Measurements from ENCODE around the gene AHRR. TPM values are rescaled to one million over a fixed set of nuclear protein-coding genes. Genes with fewer than 3 reads are reported as not detected.
A peak's percentile ranks its signal among the peaks of the same experiment; 100 is the strongest.
"Not testable (repeated sequence)": the region's sequence is repeated elsewhere in the genome, so short reads cannot be mapped to it uniquely, and the experiment has no call there.

AHRR gene
- total and polyA plus RNA-seq, 3 donors from 2014 or later: 36.9 to 68.5 (median 43.4) TPM

DNA sequence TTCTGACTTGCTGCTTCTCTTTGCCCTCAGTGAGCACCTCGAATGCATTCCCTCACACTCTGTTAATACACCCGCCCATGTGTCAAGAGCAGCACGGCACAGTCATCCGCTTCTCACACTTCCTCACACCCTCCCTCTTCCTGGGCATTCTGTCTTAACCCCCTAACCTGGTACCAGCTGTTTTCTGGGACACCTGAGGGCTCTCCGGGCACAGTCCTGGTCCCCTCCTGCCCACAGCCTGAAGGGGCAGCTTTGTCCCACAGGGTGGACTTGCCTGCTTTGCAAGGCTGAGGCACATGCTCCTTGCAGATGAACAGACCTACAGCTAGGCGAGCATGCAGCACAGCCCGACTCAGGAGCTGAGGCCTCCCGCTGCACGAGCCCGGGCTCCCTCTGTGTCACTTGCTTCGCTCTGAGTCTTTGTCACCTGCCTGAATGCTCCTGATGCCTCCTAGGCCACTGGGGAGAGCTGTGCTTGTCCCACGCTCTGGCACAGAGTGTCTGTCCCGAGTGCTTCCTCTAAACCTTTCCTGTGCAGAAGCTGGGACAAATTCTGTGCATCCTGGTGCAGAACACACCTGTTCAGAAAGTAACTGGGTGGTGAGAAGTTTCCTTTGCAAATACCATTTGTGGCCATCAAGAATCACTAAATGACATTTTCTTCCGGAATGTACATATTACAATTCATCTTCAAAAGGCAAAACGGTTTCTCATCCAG is 47.8 kb downstream of the AHRR start:
- WGBS, 2 donors: 77 to 86% methylated on average over 15 of the region's 15 CpGs

DNA sequence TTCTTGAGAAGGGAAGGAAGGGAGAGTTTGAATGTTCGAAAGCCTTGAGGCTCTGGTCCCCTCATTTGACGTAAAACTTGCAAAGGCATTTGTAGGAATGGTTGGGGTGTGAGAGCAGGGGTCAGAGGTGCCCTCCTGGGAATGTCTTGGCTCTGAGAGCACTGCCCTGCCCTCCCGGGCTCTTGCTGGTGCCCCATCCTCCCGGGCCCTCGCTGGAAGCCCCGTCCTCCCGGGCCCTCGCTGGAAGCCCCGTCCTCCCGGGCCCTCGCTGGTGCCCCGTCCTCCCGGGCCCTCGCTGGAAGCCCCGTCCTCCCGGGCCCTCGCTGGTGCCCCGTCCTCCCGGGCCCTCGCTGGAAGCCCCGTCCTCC is 48.3 kb downstream of the AHRR start:
- intact Hi-C loops (cut with DNase I; ENCODE audit: low total_unique reads); H3K27me3 ChIP-seq; H3K4me1 ChIP-seq; H3K36me3 ChIP-seq (ENCODE audit: low read depth, missing control alignments); H3K9me3 ChIP-seq; H3K27ac ChIP-seq; H3K4me3 ChIP-seq: not testable (repeated sequence)
- peak; percentile 3 for DNase-seq
- WGBS, 2 donors: 85 to 87% methylated on average over 7 to 21 of the region's 21 CpGs

More for the DNA sequence above, 47.8 kb downstream of the AHRR start:
- DNase-seq: peak; percentile 10
- no peaks in the 10 kb centered on the region for H3K9me3 ChIP-seq
- H3K27ac ChIP-seq: no peak overlapping the region
- H3K4me1 ChIP-seq: peaks cover 4% of the 10 kb centered on the region
- TF ChIP-seq, protein P1, sequence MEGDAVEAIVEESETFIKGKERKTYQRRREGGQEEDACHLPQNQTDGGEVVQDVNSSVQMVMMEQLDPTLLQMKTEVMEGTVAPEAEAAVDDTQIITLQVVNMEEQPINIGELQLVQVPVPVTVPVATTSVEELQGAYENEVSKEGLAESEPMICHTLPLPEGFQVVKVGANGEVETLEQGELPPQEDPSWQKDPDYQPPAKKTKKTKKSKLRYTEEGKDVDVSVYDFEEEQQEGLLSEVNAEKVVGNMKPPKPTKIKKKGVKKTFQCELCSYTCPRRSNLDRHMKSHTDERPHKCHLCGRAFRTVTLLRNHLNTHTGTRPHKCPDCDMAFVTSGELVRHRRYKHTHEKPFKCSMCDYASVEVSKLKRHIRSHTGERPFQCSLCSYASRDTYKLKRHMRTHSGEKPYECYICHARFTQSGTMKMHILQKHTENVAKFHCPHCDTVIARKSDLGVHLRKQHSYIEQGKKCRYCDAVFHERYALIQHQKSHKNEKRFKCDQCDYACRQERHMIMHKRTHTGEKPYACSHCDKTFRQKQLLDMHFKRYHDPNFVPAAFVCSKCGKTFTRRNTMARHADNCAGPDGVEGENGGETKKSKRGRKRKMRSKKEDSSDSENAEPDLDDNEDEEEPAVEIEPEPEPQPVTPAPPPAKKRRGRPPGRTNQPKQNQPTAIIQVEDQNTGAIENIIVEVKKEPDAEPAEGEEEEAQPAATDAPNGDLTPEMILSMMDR (IDR thresholded peaks at IDR 0.05): no peak
- TF ChIP-seq POLR2A (IDR thresholded peaks at IDR 0.05): no peak
- no peaks in the 10 kb centered on the region for H3K36me3 ChIP-seq (ENCODE audit: low read depth, missing control alignments)
- intact Hi-C loops (cut with DNase I; ENCODE audit: low total_unique reads): no loop called here
- H3K27me3 ChIP-seq: no peaks in the 10 kb centered on the region
- H3K4me3 ChIP-seq: no peak overlapping the region

DNA sequence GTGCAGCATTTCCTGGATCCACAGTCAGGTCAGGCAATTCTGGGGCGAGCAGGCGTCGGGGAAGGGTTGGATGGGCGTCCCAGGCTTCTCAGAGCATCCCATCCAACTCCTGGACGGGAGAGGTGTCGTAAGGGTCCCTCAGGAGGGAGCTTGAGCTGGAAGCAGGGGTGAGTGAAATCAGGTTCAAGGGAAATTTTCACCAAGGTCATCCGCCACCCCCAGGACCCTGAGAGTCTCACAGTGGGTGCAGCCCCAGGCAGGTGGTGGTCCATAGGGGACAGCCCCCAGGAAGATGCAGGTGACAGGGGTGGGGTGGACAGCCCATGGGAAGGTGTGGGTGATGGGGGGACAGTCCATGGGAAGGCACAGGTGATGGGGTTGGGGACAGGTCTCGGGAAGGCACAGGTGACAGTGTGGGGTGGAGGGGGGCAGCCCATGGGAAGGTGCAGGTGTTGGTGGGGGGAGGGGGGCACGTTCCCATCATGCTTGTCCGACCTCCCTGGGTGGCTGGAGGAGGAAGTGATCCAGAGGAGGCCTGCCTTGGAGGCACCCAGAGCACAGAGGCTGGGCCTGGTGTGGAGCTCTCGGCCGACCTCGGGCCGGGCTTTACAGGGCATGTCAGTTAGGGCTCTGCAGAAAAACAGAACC is 48.9 kb downstream of the AHRR start:
- intact Hi-C loops (cut with DNase I; ENCODE audit: low total_unique reads): no loop called here
- WGBS, 2 donors: 89 to 92% methylated on average over 4 to 14 of the region's 14 CpGs

DNA sequence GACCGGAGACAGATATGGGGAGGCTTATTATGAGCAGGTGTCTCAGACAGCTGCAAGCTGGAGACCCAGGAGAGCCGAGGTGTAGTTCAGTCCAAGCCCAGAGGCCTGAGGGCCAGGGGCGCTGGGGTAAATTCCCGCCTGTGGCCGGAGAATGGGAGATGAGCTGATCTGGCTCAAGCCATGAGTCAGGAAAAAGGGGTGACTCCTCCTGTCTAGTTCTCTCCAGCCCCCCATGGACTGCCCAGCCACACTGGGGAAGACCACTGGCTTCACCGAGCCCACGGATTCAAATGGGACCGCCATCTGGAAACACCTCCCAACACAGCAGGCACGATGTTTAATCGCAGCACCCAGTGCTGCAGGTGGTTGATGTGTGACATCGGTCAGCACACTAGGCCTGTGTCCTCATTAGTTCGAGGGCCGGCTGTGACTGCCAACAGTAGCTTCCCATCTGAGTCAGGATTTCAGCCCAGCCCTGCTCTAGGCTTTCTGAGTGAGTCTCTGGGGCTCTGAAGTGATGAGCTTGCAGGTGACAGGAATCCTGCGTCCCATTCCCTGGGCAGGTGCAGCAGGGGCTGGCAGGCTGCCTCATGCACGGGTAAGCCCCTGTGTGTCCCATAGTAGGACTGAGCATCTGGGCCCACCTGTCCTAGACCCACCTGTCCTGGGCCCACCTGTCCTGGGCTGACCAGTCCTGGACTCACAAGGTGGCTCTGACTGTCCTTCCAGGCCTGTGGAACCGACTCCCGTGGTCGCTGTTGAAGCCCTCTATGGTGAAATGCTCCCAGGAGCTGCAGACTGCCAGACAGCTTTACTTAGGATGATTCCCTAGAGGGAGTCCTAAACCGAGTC is 49.7 kb downstream of the AHRR start:
- H3K4me3 ChIP-seq: no peak overlapping the region
- H3K36me3 ChIP-seq (ENCODE audit: low read depth, missing control alignments): no peaks in the 10 kb centered on the region
- 84 to 95% methylated on average over 18 to 19 of the region's 19 CpGs for WGBS, 2 donors
- H3K27ac ChIP-seq: no peak overlapping the region
- no peaks in the 10 kb centered on the region for H3K9me3 ChIP-seq
- peak; percentile 5 for DNase-seq
- intact Hi-C loops (cut with DNase I; ENCODE audit: low total_unique reads): no loop called here
- no peaks in the 10 kb centered on the region for H3K27me3 ChIP-seq
- H3K4me1 ChIP-seq: peaks cover 6% of the 10 kb centered on the region
- TF ChIP-seq, protein P1 (IDR thresholded peaks at IDR 0.05): no peak
- TF ChIP-seq POLR2A (IDR thresholded peaks at IDR 0.05): no peak

More for the DNA sequence above, 48.9 kb downstream of the AHRR start:
- DNase-seq: peak; percentile 5
- Histone ChIP-seq H3K9me3 (no peaks in the 10 kb centered on the region), H3K4me1 (peaks cover 6% of the 10 kb centered on the region), H3K36me3 (ENCODE audit: low read depth, missing control alignments) (no peaks in the 10 kb centered on the region), H3K4me3 (no peak overlapping the region), H3K27me3 (no peaks in the 10 kb centered on the region), H3K27ac (no peak overlapping the region)
- TF ChIP-seq POLR2A (IDR thresholded peaks at IDR 0.05): no peak
- TF ChIP-seq, protein P1 (IDR thresholded peaks at IDR 0.05): no peak
